GM12864 (cell line): ENCODE results near the gene RBFOX1.

Experiments used
- DNase-seq: peaks from one replicate; pipeline ENCODE4 v3.0.0-alpha.2; 2011; ENCODE audit warnings: low read depth
- H3K4me3 ChIP-seq: 2 replicates; pipeline ENCODE4 v1.5.1; 2011; ENCODE audit warnings: mild to moderate bottlenecking, low read depth, low read length, control low read depth
- CTCF ChIP-seq: IDR thresholded peaks from 2 replicates; pipeline ENCODE4 v1.5.1; 2011; ENCODE audit warnings: low read depth, mild to moderate bottlenecking, moderate library complexity, low read length, control low read depth, inconsistent platforms; ENCODE audit errors: missing control alignments

RBFOX1 gene

GRCh38 chr16:7439518-7439917 is 106.9 kb downstream of the RBFOX1 start:
- no peak for TF ChIP-seq CTCF
- no peak for DNase-seq
- no peak overlapping the region for H3K4me3 ChIP-seq

- TF ChIP-seq CTCF, result no peak
- no peak overlapping the region for H3K4me3 ChIP-seq
- no peak for DNase-seq
Measured at GRCh38 chr16:7440886-7441400, 108.3 kb downstream of the RBFOX1 start.

- no peak overlapping the region for H3K4me3 ChIP-seq
- no peak for TF ChIP-seq CTCF
- no peak for DNase-seq
Measured at GRCh38 chr16:7442050-7442449, 109.4 kb downstream of the RBFOX1 start.

- DNase-seq, result no peak
- no peak for TF ChIP-seq CTCF
- no peak overlapping the region for H3K4me3 ChIP-seq
Measured at GRCh38 chr16:7443142-7443541, 110.5 kb downstream of the RBFOX1 start.

GRCh38 chr16:7443648-7444365 is 111.2 kb downstream of the RBFOX1 start:
- H3K4me3 ChIP-seq, result no peak overlapping the region
- no peak for DNase-seq
- no peak for TF ChIP-seq CTCF

GRCh38 chr16:7449306-7449705 is 116.7 kb downstream of the RBFOX1 start:
- no peak for DNase-seq
- H3K4me3 ChIP-seq, result no peak overlapping the region
- no peak for TF ChIP-seq CTCF

- no peak overlapping the region for H3K4me3 ChIP-seq
- TF ChIP-seq CTCF, result no peak
- no peak for DNase-seq
Measured at GRCh38 chr16:7449808-7450207, 117.2 kb downstream of the RBFOX1 start.
